ENCODE results near the gene TEFM.
"Not testable (repeated sequence)": the region's sequence is repeated elsewhere in the genome, so short reads cannot be mapped to it uniquely, and the experiment has no call there.

TEFM gene

DNA sequence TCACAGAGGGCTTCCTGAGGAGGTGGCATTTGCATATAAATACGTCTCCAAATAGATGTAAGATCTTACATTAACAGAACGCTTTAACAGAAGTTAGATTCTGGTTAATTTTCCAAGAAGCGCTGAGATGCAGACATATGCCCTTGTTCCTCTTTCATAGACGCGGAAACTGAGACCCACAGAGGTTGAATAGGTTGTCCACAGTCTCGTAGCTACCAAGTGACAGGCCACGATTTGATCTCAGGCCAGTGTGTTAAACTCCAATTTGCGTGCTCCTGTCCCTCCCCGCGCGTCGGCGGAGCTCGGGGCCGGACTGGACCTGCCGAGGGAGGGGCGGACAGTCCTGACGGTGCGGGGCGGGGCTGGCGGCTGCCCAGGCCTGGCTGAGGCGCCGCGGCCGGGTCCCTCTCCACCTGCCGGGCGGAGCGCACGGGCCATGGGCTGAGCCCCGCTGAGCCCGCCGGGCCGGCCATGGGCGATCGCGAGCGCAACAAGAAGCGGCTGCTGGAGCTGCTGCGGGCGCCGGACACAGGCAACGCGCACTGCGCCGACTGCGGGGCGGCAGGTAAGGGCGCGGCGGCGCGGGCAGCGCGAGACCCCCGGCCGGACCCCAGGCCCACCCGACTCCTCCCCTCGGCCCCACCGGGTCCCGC, 15.6 kb upstream of the TEFM start, which contains the start of gene ADAP2:
ADAP2 (plus strand) TSS at position 402 of the 653 bp plus-strand sequence; CDS start at position 472, 70 bp downstream.
- POLR2A ChIA-PET (ENCODE audit: low non-redundant PET), result interaction anchor here (0.6 kb wide), 1 partner anchor 14 kb away, joined by 3 read pairs; no protein-coding TSS in a partner anchor
- peak; percentile 23 for DNase-seq (ENCODE audit: low spot score)
- TF ChIP-seq, protein P1, sequence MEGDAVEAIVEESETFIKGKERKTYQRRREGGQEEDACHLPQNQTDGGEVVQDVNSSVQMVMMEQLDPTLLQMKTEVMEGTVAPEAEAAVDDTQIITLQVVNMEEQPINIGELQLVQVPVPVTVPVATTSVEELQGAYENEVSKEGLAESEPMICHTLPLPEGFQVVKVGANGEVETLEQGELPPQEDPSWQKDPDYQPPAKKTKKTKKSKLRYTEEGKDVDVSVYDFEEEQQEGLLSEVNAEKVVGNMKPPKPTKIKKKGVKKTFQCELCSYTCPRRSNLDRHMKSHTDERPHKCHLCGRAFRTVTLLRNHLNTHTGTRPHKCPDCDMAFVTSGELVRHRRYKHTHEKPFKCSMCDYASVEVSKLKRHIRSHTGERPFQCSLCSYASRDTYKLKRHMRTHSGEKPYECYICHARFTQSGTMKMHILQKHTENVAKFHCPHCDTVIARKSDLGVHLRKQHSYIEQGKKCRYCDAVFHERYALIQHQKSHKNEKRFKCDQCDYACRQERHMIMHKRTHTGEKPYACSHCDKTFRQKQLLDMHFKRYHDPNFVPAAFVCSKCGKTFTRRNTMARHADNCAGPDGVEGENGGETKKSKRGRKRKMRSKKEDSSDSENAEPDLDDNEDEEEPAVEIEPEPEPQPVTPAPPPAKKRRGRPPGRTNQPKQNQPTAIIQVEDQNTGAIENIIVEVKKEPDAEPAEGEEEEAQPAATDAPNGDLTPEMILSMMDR (conservative IDR thresholded peaks at IDR 0.05; ENCODE audit: low read depth), result no peak
- H3K27ac ChIP-seq, result no peak within 1 kb of the TSS
- CTCF ChIA-PET, result no interaction called here

DNA sequence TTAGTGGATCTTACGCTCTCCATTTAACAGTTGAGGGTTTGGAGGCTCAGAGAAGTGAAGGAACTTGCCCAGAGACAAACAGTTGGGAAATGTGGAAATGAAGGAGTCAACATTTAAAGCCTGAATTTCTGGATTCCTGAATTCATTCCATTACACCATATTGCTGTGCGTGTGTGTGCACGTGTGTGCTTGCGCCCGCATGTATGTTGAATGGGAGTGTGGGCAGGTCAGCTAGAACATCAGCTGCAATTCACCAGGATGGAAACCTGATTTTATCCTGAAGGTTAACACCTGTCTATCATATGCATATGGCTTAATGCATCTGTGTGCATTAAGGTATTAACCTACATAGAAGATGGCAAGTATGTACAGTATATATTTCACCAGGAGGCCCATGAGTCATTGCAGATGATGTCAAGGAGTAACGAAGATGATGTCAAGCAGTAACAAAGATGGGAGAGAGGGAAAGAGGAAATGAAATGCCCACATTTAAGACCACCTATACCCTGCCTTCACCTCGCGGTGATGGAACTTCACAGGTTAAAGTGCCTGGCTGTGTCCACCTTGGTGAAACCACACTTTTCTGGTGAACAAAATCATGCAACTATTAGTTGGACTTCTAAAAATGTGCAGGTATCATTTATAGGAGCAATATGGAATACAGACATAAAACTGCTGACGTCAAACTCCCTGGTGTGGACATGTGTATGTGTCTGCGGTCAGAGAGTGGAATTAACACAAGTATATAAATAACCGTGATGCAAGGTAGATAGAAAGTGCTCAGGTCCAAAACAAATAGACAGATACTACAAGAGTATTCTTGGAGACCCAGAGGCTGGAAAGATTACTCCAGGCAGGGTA, 14.9 kb upstream of the TEFM start:
- ChIA-PET POLR2A (ENCODE audit: low non-redundant PET) (interaction anchor here (0.6 kb wide), 1 partner anchor 14 kb away, joined by 3 read pairs; no protein-coding TSS in a partner anchor), CTCF (no interaction called here)
- H3K27ac ChIP-seq, result no peak overlapping the region
- TF ChIP-seq, protein P1 (conservative IDR thresholded peaks at IDR 0.05; ENCODE audit: low read depth), result no peak
- no peak for DNase-seq (ENCODE audit: low spot score)

DNA sequence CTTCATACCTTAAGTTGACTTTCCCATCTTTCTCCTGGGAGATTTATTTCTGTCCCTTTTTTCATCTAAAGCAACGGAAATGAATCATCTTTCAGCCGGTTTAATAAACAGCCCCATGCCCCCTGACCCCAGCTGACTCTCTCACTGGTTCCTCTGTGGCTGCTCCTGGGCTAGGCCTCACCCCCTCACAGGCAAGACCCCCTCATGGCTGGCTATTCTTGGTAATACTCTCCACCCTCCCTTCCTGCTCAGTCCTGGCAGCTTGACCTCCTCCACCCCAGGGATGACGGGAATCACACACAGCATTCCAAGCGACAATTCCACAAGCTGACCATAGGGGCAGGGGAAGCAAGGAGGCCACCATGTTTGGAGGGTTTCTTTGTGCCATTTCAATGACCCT, 14.2 kb upstream of the TEFM start:
- ChIA-PET POLR2A (ENCODE audit: low non-redundant PET) (no interaction called here), CTCF (no interaction called here)
- DNase-seq (ENCODE audit: low spot score), result no peak
- TF ChIP-seq, protein P1 (conservative IDR thresholded peaks at IDR 0.05; ENCODE audit: low read depth), result no peak
- H3K27ac ChIP-seq, result no peak overlapping the region

DNA sequence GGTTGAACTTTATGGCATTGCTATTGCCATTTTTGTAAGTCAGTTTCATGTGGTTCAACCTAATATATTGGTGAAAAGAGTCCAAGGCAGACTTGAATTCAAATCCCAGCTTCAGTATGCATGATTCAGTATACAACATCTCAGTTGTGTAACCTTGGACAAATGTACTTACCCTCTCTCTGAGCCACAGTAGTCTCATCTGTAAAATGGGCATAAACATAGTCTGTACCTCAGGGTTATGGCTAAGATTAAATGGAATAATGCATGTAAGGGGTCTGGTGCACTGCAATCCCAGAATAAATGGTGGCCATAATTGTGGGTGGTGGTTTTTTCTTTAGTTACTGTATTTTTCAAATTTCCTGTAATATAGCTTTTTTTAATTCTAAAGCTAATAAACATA, 11.0 kb upstream of the TEFM start:
- CTCF ChIA-PET, result interaction anchor here (0.7 kb wide), 1 partner anchor 31 kb away, joined by 4 read pairs; no protein-coding TSS in a partner anchor
- H3K27ac ChIP-seq, result no peak overlapping the region
- TF ChIP-seq, protein P1 (conservative IDR thresholded peaks at IDR 0.05; ENCODE audit: low read depth), result no peak
- POLR2A ChIA-PET (ENCODE audit: low non-redundant PET), result no interaction called here
- no peak for DNase-seq (ENCODE audit: low spot score)

DNA sequence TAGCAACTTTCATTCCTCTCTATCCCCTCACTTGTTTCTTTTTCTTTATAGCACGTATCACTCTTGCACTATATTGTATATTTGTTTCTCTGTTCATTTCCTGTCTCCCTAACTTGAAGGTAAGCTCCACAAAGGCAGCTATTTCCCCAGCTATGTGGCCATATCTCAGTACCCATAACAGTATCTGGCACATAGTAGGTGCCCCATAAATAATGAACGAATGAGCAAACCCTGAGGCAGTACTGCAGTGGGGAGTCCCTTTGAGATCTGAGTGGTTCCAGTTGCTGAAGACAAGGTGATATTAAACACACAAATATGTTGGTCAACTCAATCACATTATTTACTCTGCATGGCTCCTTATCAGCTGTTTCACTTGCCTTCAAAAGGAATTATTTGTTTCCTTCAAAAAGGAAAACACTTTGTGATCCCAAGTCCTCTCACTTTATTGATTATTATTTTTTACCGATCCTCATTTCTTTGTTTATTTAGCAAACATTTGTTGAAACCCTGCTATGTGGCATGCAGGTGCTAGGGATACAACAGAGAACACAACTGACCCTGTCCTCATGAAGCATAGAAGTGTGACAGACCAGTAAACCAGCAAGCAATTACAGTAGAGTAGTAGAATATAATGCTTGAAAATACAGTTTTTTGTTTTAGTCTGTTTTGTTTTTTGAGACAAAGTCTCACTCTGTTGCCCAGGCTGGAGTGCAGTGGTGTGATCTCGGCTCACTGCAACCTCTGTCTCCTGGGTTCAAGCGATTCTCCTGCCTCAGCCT, 10.0 kb upstream of the TEFM start:
- DNase-seq (ENCODE audit: low spot score), result no peak
- POLR2A ChIA-PET (ENCODE audit: low non-redundant PET), result no interaction called here
- H3K27ac ChIP-seq, result no peak overlapping the region
- TF ChIP-seq, protein P1 (conservative IDR thresholded peaks at IDR 0.05; ENCODE audit: low read depth), result no peak
- CTCF ChIA-PET, result interaction anchor here (0.7 kb wide), 1 partner anchor 32 kb away, joined by 4 read pairs; no protein-coding TSS in a partner anchor

DNA sequence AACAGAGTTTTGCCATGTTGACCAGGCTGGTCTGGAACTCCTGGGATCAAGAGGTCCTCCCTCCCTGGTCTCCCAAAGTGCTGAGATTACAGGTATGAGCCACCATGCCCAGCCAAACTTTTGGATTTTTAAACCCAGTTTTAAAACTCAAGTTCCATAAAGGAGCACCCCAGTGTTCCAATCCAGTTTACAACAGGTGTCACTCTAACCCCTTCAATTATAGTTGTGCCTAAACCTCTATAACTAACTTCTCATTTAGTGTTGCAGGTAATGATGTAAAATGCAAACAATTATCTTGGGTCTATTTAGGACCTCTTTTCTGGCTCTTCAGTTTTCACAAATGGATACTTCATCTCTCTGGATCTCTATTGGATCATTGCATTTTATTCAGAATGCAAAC, 7.9 kb upstream of the TEFM start:
- CTCF ChIA-PET, result no interaction called here
- DNase-seq (ENCODE audit: low spot score), result no peak
- POLR2A ChIA-PET (ENCODE audit: low non-redundant PET), result no interaction called here
- H3K27ac ChIP-seq, result no peak overlapping the region
- TF ChIP-seq, protein P1 (conservative IDR thresholded peaks at IDR 0.05; ENCODE audit: low read depth), result no peak

DNA sequence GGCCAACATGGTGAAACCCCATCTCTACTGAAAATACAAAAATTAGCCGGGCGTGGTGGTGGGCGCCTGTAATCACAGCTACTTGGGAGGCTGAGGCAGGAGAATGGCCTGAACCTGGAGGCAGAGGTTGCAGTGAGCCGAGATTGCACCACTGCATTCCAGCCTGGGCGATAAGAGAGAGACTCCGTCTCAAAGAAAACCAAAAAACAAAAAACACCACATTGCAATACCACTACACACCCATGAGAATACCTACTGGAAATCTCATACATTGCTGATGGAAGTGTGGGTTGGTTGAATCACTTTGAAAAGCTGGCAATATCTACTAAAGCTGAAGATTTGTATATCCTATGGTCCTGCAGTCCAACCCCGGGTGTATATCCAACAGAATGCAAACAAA, 4.1 kb upstream of the TEFM start:
- CTCF ChIA-PET; POLR2A ChIA-PET (ENCODE audit: low non-redundant PET); H3K27ac ChIP-seq; DNase-seq (ENCODE audit: low spot score): not testable (repeated sequence)
